ENCODE results near the gene PLXNA2.

PLXNA2 gene

GRCh38 chr1:208007938-208008342, 236.2 kb downstream of the PLXNA2 start:
- no peak for DNase-seq

- no peak for DNase-seq
Measured at GRCh38 chr1:208007319-208007937, 236.8 kb downstream of the PLXNA2 start.

- no peak for DNase-seq
Measured at GRCh38 chr1:208006258-208006920, 237.8 kb downstream of the PLXNA2 start.

DNA sequence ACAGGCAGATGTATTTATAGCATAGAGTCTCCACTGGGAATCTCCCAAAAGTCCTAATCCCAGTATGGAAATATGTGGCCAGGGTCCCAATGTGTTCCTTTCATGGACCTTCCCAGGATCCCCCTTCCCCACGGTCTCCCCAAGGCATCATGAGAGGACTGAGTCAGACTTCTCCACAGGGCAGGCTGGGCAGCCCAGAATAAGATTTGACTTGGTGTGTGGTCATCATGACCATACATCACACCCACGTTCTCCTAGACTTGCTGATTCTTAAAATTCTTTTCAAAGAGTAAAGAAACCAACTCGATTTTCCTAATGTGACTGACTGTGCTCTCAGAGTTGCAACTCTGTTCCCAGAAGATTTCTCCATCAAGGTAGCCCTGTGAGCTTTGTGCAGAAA, 239.3 kb downstream of the PLXNA2 start:
- no peak for DNase-seq

DNA sequence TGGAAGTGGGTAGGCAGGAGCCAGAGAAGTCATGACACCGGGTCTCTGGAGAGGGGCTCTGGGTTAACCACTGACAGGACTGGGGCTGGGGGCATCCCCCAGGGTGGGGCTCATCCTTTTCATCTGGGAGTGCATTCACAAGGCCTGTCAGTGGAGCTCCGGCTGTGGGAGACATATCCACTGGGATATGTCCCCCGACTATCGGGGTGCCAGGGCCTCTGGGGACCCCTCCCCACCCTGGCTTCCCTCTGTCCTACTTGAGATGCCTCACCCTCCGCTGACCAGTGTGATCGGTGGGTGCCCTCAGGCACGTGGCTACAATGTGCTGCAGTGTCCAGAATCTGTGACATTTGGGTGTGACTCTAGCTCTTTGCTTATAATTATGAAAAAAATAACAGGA, 240.9 kb downstream of the PLXNA2 start:
- DNase-seq = no peak

DNA sequence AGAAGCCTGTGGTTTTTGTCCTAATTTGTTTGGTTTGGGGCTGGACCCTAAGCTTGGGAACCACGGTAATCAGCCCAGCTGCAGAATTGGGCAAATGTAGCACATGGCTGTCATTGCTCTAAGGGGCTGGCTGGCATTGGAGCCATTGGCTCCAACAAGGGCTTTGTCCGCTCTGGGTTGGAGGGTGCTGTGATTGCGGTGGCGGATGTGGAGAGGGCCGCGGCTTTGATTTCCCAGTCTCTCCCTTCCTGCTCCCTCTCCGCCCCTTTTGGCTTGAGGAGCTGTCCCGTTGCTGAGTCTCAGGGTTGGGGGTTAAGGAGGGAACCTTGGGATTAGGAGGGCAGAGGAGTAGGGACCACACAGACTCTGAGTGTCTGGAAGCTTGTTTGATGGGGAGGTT, 241.5 kb downstream of the PLXNA2 start:
- DNase-seq = no peak

DNA sequence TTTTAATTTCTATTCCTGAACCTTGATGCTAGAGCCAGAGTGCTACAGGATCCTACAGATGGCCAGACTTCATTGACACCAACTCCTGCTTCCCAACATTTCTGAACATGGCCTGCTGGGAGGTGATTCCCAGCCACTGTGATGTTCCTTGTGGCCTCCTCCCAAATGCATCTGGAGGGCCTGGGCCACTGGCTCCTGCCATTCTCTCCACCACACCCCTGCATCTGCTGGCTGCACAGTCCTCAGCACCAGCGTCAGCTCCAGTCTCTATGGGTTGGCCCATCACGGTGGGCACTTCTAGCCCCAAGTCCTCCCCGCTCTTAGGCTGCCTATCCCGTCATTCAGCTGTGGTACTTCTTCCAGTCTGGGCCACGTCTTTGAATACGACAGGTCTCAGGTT, 242.1 kb downstream of the PLXNA2 start:
- no peak for DNase-seq

GRCh38 chr1:208000504-208000903, 243.7 kb downstream of the PLXNA2 start:
- no peak for DNase-seq

GRCh38 chr1:207999972-208000371, 244.2 kb downstream of the PLXNA2 start:
- DNase-seq = no peak

DNA sequence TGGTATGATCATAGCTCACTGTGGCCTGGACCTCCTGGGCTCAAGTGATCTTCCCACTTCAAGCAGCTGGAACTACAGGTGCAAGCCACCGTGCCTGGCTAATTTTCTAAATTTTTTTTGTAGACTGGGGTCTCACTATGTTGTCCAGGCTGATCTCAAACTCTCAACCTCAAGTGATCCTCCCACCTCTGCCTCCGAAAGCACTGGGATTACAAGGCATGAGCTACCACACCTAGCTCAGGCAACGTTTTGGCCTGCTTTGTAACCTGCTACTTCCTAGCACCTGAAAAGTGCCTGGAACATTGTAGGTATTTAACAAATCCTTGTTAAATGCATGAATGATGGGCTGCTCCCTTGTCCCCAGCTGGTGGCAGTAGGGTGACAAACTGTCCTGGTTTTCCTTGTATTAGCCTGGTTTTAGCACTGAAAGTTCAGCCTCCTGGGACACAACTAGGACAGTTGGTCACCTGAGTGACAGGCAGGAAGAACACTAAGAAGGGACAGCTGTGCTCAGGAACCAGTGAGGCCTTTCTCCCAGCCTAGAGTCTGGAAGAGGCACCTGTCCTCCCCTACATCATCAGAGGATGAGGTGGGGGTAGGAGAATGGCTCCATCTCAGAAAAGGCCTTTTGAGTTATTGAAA, 244.8 kb downstream of the PLXNA2 start:
- no peak for DNase-seq

DNA sequence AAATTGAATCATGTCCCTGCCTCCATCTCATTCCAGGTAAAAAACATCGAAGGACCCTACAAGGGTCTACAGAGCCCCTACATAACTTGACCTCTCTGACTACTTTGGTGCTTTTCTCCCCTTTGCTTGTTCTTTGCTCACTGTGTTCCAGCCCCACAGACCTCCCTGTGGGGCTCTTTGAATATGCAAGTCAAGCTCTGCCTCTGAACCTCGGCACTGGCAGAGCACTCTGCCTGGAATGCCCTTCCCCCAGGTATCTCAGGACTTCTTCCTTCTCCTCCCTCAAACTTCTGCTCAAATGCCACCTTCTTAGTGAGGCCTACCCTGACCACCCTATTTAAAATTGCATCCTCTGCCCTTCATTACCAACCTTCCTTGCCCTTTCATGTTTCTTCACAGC, 245.5 kb downstream of the PLXNA2 start:
- DNase-seq = no peak

- peak; percentile 45 for DNase-seq
Measured at GRCh38 chr1:207997486-207998268, 246.5 kb downstream of the PLXNA2 start.

DNA sequence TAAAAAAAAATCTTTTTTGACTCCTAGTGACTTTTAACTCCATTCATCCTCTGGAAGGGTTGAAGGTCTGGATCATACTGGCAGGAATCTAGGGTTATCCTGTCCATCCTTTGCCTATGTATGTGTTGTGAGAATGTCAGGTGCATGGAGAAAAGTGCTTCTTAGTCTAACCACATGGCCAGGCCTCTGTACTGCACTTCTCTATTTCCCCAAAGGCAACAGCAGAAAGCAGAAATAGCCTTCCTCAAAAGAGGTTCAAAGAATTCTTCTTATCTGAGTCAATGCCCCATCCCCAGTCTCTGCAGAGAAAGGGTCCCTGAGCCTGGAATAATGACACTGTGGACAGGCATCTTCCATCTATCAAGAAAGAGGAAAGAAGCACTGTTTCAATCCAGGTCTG, 247.5 kb downstream of the PLXNA2 start:
- no peak for DNase-seq

GRCh38 chr1:207995576-207995975, 248.6 kb downstream of the PLXNA2 start:
- no peak for DNase-seq

- no peak for DNase-seq
Measured at GRCh38 chr1:207993477-207994445, 250.4 kb downstream of the PLXNA2 start.

DNA sequence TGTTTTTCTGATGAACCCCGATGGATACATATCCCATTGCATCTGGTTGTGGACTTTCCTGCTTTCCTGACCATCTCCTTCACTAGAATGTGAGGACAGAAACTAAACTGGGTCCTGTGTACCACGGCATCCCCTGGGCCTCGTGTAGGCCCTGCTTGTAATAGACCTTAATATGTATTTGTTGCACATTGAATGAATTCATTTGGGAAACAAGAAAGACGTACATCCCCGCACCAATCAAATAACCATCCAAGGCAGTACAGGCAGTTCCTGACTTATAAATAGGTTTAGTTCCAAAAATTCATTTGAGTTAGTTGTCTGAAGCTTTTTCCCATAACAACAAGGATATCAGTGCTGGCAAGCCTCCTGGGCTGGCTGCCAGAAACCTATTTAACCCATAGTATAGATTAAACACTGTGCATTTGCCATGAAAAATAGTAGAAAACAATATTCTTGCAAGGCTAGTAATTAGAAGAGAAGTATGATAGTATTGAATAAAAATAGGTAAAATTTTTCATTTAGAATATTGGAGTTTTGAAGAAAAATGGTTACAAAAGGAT, 251.4 kb downstream of the PLXNA2 start:
- no peak for DNase-seq

DNA sequence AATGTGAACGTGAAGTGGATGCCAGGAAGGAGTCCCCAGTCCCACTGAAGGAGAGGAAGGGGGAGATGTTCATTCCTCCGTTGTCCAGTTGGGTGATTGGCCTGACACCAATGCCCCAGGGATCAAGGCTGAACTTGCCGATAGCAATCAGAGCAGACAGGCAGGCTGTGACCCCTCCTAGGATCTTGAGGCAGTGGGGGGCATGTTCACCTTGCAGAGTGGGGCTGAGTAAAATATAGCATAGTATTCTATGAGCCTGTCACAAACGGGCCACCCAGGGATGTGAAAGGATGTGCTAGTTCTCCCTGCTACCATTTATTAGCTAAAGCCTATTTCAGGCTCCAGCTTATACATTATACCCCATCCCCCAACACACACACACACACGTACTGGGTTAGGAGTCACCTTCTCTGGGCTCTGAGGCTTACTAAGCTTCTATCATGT, 252.6 kb downstream of the PLXNA2 start:
- DNase-seq = no peak

GRCh38 chr1:207990876-207991582, 253.2 kb downstream of the PLXNA2 start:
- DNase-seq = no peak

GRCh38 chr1:207990455-207990854, 253.7 kb downstream of the PLXNA2 start:
- no peak for DNase-seq

- no peak for DNase-seq
Measured at GRCh38 chr1:207988326-207989165, 255.6 kb downstream of the PLXNA2 start.

Measured in NCI-H2171 (cell line).